GM19099 (cell line): ENCODE measurements around the gene MUC2.

Experiments
- POLR2A ChIP-seq: IDR thresholded peaks from 3 replicates; pipeline ENCODE4 v1.6.1; 2011; ENCODE audit warnings: low read depth; ENCODE audit not compliant: insufficient read length; ENCODE audit errors: extremely low read depth

The MUC2 gene

DNA sequence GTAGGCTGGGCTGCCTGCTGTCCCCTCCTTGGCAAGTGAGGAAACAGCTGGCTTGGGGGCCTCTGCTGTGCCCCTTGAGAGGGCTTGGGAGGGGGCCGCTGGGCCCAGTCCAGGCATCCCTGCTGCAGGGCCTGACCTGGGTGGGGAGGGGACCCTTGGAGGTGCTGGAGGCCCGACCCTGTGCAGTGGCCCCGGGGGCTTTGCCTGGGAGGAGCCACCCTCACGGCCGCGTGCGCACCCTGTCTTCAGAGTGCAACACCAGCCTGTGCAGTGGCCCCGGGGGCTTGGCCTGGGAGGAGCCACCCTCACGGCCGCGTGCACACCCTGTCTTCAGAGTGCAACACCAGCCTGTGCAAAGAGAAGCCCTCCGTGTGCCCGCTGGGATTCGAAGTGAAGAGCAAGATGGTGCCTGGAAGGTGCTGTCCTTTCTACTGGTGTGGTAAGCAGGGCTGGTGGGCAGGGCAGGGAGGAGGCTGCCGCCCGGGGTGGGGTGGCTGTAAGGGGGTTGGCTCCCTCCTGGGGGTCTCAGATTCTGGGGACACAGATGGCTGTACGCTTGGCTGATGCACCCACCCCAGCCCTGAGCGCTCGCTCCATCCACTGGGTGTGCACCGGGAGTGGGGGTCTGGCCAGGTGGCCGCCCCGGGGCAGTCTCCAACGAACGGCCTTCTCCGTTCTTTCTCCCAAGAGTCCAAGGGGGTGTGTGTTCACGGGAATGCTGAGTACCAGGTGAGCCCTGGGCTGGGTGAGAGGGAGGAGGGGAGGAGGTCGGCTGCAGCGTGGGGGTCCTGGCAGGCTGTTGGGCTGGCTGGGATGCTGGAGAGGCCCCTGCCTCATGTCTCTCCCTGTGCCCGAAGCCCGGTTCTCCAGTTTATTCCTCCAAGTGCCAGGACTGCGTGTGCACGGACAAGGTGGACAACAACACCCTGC lies 32.9 kb downstream of the MUC2 start:
- TF ChIP-seq POLR2A = no peak

DNA sequence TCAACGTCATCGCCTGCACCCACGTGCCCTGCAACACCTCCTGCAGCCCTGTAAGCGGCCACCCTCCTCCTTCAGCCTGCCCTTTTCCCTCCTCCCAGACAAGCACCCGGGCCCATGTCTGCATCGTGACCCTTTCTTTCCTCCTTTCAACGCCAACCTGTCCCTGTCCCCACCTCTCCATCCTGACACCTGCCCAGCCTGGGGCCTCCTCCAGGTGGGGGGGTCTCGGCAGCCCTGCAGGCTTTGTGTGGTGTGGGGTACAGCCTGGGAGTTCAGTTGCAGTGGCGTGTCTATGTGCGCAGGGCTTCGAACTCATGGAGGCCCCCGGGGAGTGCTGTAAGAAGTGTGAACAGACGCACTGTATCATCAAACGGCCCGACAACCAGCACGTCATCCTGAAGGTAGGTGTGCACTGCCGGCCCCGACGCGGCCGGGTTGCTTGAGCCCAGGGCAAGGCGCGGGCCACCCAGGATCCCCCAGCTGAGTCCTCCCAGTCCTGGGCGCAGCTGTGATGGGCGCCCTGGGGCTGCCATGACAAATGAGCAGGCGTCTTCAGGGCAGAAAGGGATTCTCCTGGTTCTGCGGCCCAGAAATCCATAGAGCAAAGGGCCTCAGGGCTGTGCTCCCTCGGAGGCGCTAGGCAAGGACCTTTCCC lies 33.7 kb downstream of the MUC2 start:
- no peak for TF ChIP-seq POLR2A

DNA sequence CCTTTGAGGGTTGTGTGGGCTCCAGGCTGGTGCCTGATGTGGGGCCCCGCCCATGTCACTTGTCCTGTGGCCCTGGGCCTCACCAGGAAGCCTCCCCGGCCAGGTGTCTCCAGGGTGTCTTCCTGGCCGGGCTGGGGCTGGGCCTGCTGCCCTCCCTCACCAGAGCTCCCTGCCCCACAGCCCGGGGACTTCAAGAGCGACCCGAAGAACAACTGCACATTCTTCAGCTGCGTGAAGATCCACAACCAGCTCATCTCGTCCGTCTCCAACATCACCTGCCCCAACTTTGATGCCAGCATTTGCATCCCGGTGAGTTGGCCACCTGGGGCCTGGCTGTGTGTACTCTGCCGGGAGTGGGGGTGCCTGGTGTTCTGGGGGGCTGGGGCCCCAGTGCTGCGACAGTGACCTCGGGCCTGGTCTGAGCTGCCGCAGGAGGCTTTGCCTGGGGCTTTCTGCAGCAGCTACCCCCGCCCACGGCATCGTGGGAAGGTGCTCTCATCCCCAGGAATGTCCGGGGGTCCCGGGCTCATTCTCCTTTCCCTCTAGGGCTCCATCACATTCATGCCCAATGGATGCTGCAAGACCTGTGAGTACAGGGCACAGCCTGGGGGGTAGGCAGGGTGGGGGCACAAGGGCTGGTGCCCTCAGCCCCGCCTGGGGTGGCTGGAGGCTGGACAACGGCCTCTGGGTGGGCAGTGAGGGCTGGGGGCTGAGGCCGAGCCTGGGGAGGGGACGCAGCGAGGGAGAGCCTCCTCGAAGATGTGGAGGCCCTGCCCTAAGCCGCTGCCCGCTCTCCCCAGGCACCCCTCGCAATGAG lies 34.6 kb downstream of the MUC2 start:
- no peak for TF ChIP-seq POLR2A

DNA sequence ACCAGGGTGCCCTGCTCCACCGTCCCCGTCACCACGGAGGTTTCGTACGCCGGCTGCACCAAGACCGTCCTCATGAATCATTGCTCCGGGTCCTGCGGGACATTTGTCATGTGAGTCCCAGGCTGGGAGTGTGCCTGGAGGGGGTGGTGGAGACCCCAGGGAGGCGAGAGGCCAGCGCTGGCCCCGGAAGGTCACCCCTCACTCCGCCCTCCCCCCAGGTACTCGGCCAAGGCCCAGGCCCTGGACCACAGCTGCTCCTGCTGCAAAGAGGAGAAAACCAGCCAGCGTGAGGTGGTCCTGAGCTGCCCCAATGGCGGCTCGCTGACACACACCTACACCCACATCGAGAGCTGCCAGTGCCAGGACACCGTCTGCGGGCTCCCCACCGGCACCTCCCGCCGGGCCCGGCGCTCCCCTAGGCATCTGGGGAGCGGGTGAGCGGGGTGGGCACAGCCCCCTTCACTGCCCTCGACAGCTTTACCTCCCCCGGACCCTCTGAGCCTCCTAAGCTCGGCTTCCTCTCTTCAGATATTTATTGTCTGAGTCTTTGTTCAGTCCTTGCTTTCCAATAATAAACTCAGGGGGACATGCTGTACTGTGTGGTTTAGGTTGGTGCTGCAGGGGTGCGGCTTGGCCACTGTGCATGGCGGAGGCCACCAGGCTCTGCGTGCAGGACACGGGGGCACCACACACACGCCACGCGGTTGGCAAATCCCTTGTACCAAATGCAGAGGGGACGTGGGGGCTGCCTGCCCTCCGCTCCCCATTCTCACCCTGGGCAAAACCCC lies 35.4 kb downstream of the MUC2 start:
- TF ChIP-seq POLR2A = no peak

DNA sequence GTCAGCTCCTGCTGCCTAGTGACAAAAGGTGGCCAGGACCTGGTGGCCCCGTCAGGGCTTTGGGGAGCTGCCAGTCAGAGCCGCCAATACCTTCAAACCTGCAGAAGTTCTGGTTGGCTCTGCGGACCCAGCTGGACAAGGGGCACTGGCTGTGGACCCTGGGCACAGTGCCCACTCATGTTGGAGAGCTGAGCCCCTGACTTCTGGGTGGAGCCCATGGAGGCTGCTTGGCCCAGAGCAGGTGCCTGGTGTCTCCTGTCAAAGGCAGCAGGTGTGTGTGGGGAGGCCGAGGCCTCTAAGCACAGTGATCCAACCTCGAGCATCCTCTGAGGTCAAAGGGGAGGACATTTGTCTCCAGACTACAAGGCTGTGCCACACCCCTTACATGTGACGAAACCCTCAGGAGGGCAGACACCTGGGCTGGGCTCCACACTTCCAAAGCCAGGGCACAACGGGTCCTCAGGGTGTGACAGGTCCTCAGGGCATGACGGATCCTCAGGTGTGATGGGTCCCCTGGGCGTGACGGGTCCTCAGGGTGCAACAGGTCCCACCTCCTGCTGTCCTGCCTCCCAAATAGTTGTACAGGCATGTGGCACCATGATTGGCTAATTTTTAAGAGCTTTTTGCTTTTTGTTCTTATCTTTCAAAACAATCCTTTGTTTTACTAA lies 37.0 kb downstream of the MUC2 start:
- no peak for TF ChIP-seq POLR2A

DNA sequence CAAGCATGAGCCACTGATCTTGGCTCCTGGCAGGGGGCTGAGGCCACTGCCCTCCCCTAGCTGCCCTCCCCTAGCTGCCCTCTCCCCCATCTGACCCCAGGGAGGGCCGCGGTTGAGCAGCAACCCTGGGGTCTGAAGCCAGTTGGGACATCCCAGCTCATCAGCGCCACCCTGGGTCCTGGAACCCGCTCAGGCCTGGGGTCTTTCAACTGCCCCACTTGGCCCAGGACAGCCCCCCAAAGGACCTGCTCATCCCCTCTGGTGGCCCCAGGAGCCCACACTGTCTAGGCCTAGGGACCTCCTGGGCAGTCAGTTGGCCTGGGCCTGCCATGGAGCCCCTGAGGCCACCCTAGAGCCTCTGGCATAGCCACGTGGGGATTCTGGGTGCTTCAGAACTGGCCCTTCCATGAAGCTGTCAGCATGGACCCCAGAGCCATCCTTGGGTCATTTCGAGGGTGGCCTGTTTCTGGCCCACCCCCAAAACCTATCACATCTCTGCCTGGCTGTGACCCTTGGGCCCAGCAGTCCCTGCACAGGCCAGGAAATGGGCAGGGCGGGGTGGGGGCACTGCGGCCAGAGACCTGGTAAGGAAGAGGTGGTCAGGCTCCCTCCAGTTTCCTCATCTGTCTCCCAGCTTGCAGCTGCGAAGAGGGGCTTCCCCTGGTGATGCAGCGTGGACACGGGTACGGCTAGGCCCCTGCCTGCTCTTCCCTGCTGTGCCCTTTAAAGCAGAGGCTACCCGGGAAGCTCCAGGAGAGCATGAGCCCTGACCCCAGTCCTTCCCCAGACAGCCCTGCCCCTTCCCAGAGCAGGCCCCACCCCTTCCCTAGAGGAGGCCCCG lies 37.9 kb downstream of the MUC2 start:
- TF ChIP-seq POLR2A = no peak

DNA sequence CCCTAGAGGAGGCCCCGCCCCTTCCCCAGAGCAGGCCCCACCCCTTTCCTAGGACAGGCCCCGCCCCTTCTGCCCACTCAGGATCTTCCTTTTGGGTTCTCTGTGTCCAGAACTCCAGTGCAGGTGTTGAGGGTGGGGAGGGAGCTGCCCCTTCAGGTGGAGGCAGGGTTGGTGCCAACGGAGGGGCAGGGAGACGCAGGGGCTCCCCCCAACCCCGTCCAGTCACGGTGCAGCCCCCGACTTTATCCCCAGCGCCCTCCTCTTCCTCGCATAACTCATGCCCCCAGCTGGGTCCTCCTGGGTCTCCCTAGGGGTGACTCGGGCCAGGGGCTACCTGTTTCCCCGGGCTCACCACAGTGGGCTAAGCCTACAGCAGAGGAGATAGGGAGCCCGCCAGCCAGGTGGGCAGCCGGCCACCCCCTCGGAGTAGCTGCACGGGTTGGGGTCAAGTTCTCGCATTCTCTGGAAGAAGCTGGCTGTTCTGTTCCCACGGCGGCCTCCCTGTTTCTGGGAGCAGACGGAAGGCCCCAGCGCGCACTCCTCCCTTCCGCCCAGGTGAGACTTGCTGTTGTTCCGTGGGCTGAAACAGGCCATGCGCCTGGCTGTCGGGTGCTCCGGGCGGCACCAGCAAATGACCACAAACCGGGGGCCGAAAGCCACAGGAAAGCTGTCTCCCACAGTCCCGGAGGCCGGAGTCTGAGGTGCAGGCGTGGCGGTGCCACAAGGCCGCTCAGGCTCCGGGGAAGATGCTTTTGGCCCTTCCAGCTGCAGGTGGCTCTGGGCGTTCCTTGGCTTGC lies 38.9 kb downstream of the MUC2 start:
- no peak for TF ChIP-seq POLR2A

DNA sequence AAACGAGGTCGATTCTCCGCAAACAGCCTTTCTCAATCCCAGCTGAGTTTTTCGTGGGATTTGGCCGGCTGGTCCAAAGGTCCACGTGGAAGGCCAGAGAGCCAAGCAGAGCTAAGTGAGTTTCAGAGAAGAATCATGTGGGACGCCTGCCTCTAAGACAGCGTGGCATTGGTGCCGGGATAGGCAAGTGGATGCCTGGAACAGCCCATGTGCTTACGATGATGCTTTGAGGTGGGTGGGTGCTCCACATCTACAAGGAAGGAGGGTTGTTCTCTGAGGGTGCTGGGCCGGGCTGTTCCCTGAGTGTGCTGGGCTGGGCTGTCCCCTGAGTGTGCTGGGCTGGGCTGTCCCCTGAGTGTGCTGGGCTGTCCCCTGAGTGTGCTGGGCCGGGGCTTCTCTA lies 41.4 kb downstream of the MUC2 start:
- TF ChIP-seq POLR2A = no peak

DNA sequence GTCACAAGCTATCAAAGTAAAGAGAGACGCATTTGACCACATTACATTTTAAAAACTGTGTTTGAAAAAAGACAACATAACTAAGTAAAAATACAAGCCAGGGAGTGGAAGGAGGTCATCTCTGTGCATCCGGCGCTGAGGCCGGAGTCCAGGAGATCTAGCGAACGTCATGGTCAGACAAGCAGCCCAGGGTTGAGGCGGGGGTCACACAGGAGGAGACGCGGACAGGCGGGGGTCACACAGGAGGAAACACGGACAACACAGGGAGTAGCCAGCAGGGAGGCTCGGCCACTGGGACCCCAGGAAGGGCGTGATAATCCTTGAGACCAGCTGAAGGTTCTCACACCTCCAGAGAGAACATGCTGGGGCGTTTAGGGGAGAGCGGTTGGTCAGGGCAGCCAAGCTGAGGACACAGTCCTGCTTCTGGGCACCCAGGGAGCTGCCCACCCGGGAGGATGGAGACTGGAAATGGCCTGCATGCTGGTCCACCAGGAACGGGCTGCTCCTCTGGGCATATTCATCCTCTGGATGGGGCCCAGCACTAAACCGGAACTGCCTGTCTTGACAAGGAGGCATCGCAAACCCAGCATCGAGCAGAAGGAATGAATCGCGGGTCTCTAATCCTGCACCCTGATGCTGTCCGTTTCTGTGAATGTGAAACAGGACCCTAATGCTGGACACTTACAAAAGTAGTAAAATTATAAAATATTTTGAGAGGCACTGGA lies 42.2 kb downstream of the MUC2 start:
- TF ChIP-seq POLR2A = no peak

DNA sequence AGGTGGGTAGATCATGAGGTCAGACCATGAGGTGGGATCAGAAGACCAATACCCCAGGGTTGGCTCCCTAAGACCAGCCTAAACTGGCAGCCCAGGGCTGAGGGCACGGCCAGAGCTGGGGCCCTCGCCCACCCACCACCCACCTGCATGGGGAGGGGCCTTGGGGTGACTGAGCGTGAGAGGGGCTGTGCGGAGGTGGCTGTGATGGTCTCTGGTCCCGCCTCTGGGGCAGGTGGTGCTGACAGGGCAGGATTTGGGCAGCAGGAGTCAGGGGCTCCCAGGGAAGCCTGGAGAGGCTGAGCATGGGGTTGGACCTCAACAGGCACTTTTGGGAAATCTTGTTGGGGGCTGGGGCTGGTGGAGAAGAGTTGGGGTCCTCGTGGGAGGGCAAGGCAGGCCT lies 43.3 kb downstream of the MUC2 start:
- no peak for TF ChIP-seq POLR2A

DNA sequence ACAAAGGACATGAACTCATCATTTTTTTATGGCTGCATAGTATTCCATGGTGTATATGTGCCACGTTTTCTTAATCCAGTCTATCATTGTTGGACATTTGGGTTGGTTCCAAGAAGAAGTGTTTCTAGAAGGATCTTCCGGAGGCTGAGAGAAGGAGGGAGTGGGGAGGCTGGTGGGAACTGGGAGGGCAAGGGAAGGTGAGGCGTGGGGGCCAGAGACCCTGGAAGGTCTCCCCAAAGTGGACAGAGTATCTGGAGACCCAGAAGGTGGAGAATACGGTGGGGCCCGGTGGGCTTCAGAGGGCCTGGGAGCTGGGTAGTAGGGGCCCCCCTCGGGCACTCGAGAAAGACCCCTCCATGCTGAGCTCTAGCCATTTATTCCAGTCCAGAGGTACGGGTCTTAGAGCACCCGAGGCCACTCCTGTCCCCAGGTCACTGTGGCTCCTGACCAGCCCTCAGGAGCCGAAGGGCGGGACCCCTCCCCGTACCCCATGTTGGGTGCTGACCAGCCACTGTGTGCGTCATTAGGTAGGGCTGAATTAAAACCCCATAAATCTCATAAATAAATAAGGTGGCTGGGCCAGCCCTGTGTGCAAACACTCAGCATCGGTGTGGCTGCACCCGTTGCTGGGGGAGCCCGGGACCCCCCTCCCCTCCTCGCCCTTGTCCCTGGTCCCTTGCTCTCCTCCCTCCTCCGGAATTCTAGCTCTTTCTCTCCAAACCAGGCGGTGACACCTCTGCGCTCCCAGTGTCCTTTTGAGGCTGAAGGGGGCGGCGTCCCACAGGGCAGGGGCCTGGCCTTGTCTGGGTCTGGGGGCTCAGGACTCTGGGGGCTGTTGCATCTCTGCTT lies 44.3 kb downstream of the MUC2 start:
- TF ChIP-seq POLR2A = no peak
